HG03457 (cell line): ENCODE results near the gene TERB1.
"Not testable (repeated sequence)": the region's sequence is repeated elsewhere in the genome, so short reads cannot be mapped to it uniquely, and the experiment has no call there.

Source experiments
- ATAC-seq: cut with Tn5 transposase; IDR thresholded peaks from one replicate; pipeline ENCODE4 v1.9.1; 2021; ENCODE audit warnings: moderate number of reproducible peaks; ENCODE audit not compliant: unreplicated experiment

TERB1 gene

DNA sequence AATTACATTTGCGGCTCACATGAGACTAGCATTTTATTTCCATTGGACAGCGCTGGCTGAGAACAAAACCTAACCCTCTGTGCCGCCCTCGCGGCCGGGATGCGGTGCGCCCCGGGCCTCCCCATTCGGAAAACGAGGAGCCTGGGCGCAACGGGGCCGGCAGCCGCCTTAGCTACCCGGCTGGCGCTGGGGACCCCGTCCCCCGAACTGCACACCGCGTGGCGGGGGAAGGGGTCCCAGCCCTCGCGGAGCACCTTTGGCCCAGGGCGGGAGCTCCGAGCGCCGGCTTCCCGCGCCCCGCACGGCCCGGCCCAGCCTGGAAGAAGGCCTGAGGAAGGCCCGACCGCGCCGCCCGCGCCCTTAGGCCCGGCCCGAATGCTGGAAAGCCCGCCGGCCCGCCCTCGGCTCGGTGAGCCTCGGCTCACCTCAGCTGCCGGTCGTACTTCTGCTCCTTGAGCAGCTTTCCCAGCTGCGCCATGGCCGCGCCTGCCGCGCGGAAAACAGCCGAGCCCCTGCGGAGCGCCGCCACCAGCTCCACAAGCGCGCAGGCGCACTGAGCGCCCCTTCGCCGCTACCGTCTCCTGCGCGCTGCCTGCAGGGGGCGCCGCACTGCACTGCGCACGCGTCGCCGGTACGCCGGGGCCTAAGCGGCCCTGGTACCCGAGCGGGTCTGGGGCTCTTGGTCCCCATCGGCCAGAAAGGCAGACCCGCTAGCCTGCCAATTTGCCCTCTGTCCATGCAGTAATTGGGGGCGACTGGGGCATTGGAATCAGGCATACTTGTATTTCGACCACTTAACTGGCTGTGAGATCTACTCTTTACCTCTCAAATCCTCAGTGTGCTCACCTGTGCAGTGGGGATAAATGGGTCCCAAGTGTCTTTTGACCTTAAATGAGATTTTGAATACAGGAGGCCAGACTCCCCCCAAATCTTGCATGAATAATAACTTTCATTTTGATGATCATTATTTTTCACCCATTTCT is 29.3 kb upstream of the TERB1 start, which contains the start of gene NAE1:
TSS of gene NAE1 (minus strand) at position 555 of the 983 bp plus-strand sequence. CDS start at position 478, 77 bp downstream.
- peak; percentile 78 for ATAC-seq

DNA sequence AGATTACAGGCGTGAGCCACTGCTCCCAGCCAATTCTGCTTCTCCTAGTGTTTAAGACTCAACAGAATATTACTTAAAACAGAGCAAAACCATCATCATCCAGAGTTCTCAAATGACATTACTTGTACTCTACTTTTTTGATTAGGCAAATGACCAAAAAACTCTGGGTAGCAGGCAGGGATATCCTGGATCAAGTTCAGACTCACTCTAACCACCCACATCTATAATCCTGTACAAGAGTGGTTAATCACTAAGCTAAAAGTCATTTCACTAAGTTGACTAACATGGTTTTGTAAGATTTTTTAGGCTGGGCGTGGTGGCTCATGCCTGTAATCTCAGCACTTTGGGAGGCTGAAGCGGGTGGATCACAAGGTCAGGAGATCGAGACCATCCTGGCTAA is 22.6 kb upstream of the TERB1 start:
- no peak for ATAC-seq

DNA sequence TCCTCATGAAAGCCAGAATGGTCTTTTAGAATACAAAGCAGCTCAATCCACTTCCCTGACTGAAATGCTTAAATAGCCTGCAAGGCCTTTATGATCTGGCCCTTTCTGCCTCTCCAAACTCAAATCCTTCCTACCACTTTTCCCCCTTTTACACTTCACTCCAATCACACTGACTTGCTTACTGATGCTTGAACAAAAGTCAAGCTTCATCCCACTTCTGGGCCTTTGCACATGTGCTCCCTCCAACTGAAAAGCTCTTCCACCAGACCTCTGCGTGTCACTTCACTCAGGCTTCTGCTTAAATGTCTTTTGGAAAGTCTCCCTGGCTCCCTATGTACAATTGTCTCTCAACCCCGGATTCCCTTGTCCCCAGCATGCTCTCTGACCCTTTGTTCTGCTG is 13.3 kb upstream of the TERB1 start:
- ATAC-seq: no peak

DNA sequence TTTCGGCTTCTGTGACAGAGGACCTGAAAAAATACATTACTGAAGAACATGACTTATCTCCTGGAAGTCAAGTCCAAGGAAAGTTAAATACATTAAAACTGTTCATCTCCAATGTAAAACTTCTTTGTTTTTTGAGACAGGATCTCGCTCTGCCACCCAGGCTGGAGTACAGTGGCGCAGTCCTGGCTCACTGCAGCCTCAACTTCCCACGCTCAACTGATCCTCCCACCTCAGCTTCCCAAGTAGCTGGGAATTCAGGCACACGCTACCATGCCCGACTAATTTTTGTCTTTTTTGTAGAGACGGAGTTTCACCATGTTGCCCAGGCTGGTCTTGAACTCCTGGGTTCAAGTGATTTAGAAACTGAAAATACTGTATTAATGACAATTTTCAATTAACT is 9.7 kb upstream of the TERB1 start:
- ATAC-seq: no peak

DNA sequence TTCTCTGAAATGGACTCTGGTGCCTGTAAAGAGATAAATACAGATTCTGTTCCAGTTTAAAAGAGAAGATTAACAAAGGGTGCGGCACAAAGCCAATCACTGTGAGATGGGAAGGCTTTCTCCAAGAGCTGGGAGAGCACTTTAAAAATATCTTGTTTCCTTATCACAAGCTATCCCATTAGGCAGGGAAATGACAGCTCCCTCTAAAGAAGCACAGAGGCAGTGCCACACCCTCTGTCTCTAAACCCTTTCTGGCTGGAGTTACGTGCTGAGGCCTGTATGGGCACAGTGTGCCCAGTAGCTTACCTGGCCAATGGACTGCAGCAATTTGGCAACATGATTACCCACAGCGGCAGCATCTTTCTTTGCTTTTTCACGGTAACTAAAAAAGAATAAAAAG is 9.0 kb upstream of the TERB1 start:
- ATAC-seq: no peak

DNA sequence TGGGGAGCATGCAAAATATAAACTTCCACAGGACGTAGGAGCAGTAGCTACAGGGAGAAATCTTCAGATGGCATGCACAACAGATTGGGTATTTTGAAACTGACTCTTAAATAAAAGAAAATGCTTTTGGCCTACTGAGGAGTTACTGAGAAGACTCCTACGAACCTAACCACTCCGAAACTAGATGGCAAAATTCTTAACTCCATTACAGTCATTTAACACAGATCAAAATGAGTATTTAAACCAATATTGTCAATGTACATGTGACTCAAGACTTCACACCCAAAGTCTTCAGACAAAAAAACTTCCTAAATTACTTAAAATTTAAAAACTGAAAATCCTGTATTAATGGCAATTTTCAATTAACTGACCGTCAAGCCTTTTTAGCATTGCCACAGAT is 8.4 kb upstream of the TERB1 start:
- no peak for ATAC-seq

DNA sequence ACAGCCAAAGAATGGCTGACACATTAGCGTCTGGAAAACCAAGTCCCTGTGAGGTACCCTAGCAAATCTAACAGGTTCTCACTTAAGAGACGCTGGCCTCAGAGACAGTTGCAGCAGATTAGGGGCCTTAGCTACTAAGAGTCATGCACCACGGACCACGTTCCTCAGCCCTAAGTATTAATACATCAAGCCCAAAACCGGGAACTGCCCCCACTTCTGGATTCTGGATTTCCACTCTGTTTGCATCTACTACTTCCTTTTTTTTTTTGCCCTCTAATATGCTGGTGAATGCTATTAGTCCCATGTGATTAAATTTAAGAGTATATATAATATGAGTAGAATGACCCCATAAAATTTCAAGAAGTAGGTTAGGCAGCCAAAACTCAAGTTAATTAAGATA is 775 bp upstream of the TERB1 start:
- ATAC-seq: no peak

DNA sequence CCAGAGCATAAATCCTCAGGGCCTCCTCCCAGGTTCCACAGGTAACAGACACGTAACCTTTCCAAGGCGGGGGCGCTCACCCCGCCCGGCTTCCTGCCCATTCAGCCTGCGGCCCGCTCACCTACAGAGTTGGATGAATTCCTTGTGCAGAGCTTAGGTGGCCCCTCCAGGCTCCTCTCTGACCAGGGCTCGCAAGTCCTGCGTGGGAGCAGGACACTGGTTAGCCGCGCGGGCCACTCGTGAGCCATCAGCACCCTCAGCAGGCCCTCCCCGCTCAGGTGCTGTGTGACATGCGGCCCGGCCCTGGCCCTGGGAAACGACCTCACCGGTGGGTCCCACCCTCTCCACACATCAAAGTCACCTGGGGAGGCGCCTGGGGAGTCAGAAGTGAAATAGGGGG is 528 bp downstream of the TERB1 start:
- ATAC-seq: no peak

DNA sequence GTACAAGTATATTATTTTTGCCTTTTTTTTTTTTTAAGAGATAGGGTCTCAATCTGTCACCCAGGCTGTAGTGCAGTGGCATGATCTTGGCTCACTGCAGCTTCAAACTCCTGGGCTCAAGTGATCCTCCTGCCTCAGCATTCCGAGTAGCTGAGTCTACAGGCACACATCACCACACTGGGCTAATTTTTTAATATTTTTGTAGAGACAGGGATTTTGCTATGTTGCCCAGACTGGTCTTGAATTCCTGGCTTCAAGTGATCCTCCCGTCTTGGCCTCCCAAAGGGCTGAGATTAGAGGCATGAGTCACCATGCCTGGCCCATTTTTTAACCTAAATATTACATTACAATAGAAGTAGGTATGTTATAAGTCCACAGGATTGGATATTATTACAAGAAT is 3.2 kb downstream of the TERB1 start:
- ATAC-seq: no peak

DNA sequence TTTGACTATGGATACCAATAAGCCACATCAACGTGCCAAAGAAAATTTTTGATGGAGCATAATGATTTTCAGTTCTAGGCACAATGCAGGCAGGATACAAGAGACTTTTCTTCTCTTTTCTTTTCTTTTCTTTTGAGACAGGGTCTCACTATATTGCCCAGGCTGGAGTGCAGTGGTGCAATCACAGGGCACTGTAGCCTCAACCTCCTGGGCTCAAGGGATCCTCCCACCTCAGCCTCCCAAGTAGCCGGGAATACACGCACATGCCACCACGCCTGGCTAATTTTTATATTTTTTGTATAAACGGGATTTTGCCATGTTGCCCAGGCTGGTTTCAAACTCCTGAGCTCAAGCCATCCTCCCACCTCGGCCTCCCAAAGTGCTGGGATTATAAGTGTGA is 7.4 kb downstream of the TERB1 start:
- ATAC-seq: not testable (repeated sequence)

DNA sequence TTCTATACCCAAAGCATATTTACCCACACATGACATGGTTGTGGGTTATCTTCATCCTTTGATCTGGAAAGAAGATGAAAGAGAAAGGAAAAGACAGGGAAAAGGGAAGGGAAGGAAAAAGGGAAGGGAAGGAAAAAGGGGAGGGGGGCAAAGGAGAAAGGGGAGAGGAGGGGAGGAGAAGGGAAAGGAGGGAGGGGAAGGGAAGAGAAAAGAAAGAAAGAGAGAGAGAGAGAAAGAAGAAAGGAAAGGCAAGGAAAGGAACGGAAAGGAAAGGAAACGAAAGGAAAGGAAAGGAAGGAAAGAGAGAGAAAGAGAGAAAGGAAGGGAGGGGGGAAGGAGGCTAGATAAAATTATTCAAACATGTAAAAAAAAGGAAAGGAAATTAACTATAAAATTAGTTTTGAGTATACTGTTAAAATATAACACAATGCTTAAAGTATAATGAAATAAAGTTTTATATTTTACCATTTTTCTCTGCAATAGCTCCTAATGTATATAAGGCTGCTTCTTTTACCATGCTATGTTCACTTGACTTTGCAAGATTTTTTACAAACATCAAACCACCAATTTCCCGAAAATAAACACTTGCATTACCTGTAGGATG is 11.2 kb downstream of the TERB1 start:
- no peak for ATAC-seq

DNA sequence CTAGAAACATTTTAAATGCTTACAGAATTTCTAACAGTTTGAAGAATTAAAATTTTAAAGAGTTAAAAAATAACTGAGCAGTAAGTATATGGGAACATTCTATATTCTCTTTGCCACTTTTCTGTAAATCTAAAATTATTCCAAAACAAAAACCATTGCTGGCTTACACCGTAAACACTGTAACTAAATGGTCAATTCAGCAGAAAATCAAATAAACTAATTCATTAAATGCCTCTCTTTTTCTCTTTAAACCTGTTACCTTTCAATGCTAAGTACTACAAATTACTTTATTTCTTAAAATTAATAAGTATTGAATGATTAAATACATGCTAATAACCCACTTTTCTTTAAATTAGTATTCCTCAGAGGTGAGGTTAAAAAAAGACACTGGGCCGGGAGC is 14.0 kb downstream of the TERB1 start:
- ATAC-seq: no peak

DNA sequence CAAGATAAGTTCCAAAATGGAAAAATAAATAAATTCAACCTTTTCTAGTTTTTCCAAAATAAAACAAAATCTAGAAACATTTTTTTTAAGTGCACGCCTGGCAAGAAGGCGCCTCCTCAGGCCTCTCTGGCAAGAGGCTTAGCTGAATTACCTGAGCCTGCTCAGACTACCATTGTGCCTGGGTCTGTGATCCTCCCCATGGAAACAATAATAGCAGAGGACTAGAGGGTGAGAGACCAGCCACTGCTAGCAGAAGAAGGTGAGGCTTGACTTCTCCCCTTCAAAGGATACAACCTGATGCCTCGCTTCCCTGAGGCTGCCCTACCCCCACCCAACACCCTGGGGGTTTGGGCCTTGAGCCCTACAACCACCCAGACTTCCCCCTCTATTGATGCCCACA is 14.8 kb downstream of the TERB1 start:
- ATAC-seq: no peak

DNA sequence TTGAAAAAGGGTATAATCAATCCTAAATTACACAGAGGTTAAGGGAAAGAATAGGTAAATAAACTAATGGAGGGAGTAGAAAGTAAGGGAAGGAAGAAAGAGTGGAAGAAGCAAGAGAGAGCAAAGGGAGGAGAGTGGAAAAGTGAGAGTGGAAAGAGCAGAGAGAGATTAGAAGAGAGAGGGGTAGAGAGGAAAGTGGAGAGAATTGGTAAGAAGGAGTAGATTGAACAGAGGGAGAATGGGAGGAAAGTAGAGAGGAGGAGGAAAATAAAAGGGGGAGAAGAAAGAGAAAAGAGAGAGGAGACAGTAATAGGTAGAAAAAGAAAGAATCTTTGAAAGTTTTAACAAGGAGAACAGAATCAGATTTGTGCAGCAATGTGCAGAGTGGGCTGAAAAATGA is 24.9 kb downstream of the TERB1 start:
- ATAC-seq: no peak

DNA sequence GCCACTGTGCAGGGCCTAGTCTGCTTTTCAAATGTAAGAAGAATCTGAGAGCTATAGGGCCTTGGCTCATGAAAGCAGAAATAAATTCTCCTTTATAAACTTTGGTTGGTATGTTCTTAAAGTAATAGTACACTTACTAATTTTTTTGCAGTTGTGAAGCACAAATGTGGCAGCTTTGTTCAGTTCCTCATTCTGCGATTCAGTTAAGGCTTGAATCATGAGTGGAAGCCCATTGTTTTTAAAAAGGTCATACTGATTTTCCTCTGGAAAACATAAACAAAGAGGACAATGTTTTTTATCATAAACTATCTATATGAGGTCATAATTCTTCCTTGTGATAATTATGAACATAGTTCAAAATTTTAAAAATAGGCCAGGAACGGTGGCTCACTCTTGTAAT is 26.4 kb downstream of the TERB1 start:
- ATAC-seq: no peak

DNA sequence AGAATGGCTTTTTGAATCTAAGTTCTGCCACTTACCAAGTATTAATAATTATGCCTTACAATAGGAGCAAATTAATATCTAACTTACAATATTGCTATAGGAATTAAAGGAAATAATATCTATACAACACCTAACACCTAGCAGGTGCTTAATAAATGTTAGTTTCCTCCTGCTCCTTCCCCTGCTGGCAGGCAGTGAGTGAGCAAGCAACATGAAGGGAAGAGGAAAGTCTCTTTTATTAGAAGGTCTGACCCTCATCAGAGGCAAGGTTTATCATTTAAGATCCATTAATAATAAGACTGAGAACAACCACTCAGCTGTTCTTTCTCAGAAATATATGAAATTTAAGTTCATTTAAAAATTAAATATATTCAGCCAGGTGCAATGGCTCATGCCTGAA is 43.3 kb downstream of the TERB1 start:
- ATAC-seq: no peak

DNA sequence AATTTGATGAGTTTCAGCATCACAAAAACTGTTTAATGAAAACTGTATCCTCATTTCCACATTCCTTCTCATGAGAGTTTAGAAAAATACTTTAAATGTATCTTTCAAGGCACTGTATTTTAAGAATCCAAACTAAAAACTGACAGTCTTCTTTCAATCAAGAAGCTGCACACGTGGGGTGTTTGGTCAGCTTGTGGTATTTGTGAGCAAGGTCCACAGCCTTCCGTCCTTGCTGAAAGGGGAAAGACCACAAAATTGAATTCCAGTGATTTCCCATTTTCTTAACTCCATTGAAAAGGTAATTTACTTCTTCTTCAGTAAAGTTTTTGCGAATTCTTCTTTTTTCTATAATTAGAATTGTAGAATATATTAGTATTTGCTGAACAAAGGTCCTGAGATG is 46.6 kb downstream of the TERB1 start:
- no peak for ATAC-seq

DNA sequence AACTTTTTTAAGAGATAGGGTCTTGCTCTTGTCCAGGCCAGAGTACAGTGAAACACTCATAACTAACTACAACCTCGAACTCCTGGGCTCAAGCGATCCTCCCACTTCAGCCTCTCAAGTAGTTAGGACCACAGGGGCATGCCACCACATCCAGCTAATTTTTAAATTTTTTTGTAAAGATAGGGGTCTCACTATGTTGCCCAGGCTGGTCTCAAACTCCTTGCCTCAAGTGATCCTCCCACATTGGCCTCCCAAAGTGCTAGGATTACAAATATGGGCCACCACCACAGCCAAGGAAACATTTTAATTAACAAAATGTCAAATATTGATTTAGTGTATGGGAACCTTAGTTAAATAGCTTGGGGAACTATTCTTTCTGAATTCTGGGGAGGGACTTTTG is 47.2 kb downstream of the TERB1 start:
- no peak for ATAC-seq

DNA sequence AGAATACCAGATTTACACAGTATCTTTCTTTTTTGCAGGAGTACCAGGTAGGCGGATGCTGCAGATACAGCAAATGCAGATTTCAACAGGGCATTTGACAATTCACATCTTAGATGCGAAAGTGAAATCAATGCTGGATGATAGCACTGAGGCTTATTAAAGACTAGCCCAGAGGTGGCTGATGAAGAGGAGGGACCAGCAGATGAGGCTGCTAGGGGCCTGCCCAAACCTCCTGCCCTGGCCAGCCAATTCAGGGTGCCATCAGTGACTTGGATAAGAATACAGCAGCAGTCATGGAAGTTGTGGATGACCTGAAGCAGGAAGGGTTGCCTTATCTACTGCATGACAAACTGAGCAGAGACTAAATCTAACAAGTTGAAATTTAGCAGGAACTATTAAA is 48.4 kb downstream of the TERB1 start:
- ATAC-seq: no peak

DNA sequence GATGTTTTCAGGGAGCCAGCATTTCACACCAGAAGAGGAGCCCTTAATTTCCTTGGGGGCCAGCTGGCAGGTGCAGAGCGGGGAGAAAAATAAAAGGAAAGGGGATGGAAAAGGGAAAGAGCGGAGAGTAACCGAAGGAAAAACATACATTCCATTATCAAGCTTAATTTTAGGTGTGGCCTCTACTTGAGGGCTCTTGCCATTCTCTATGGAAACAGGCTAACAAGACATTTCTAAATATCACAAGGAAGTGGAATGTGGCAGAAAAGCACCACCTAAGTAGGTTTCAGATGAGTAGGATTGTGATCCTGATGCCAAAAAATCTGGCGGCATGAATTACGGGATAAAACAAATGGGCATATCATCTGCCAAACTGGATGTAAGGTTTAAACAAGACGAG is 49.0 kb downstream of the TERB1 start:
- ATAC-seq: no peak

DNA sequence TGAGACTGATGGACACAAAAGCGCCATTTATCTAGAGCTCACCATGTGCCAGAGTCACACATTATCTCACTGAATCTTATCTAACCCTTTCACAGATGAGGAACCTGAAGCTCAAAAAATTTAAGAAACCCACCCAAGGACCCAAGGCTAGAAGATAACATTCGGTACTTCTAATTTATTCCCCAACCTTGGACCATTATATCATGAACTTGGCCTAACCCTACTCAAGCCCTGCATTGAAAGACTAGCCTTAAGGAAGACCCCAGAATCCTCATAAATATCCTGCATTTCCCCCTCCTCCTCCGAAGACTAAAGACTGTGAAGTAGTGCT is 49.4 kb downstream of the TERB1 start:
- no peak for ATAC-seq

DNA sequence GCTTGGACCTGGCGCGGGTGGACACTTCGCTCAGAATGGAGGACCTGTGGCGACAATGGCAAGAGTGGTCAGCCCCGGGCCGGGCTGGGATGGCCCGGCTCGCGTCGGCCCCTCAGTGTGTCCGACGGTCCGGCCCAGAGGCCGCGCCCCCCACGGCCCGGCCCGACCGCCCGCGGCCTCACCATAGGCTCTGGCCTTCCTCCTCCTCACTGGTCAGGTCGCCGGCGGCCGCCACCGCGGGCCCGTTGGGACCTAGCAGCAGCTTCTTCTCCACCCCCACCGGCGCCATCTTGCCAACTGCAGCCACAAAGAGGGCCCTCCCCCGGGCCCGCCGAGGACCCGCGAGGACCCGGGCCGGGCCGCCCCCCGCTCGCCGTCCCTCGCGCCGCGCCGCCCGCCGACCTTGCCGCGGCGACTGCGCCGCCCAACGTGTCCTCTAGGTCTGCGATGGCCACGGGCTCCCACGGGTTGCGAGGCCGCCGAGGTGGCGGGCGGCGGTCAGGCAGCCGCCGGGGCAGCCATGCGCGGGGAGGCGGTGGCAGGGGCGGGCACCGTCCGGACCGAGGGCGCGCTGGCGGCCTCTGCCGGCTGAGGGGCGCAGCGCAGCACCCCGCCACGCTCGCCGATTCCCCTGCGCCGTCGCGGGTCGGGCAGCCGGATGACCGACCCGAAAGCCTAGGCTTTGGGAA is 49.9 kb downstream of the TERB1 start, which contains the start of gene DYNC1LI2:
TSS of gene DYNC1LI2 (minus strand) at position 307 of the 689 bp plus-strand sequence. CDS start at position 289, 18 bp downstream.
- ATAC-seq: peak; percentile 75
